Measurements from ENCODE around the gene RAET1G. TPM values are rescaled to one million over a fixed set of nuclear protein-coding genes. Genes with fewer than 3 reads are reported as not detected.
A peak's percentile ranks its signal among the peaks of the same experiment; 100 is the strongest.
"Not testable (repeated sequence)": the region's sequence is repeated elsewhere in the genome, so short reads cannot be mapped to it uniquely, and the experiment has no call there.

RAET1G gene
- total RNA-seq, 6 experiments from 2014 or later = 0.64 to 1.1 (median 0.83) TPM

- peaks cover 6% of the 10 kb centered on the region for H3K27me3 Mint-ChIP-seq (ENCODE audit: insufficient read depth)
- H3K4me1 Mint-ChIP-seq (ENCODE audit: low read depth) = peaks cover 38% of the 10 kb centered on the region
Measured at GRCh38 chr6:149940672-149940982, 17.7 kb upstream of the RAET1G start.

DNA sequence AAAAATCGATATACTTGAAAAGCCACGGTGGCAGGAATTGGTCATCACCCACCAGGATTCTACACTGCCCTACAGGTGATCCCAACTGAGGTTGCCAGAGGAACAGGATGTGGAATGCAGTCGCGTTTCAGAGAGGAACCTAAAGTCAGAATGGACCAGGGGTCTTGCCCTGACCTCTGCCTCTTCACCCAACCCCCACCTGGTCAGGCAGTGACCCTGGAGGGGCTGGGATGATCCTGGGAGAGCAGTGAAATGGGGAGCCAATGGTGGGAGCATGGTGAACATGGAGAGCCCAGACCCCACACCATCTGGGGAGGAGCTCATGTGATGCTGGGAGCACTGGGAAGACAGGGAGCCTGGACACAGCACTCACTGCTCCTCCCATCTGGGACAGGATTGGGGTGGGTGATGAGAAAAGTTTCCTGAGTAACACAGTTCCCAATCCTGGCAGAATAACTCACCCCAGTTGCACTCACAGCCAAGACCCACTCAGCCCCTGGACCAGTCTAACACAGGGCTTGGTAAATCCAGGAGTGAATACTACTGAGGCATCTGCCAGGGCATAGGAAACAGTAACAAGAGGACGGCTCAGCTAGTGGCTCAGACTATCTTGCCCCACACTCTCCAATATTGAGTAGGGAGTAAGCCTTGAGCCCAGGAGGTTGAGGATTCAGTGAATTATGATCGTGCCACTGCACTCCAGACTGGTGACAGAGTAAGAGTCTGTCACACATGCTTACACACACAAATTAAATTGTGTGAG, 17.2 kb upstream of the RAET1G start:
- Mint-ChIP-seq H3K9me3 (no peaks in the 10 kb centered on the region), H3K4me3 (peak overlapping the region; percentile 21; the same call in 1 of the 2 replicates), H3K27me3 (ENCODE audit: insufficient read depth) (peaks cover 10% of the 10 kb centered on the region), H3K27ac (peak overlapping the region; percentile 23; the same call in 1 of the 2 replicates), H3K36me3 (ENCODE audit: low read depth) (no peaks in the 10 kb centered on the region), H3K4me1 (ENCODE audit: low read depth) (peaks cover 43% of the 10 kb centered on the region)
- no peak for DNase-seq
- TF ChIP-seq, protein P1, sequence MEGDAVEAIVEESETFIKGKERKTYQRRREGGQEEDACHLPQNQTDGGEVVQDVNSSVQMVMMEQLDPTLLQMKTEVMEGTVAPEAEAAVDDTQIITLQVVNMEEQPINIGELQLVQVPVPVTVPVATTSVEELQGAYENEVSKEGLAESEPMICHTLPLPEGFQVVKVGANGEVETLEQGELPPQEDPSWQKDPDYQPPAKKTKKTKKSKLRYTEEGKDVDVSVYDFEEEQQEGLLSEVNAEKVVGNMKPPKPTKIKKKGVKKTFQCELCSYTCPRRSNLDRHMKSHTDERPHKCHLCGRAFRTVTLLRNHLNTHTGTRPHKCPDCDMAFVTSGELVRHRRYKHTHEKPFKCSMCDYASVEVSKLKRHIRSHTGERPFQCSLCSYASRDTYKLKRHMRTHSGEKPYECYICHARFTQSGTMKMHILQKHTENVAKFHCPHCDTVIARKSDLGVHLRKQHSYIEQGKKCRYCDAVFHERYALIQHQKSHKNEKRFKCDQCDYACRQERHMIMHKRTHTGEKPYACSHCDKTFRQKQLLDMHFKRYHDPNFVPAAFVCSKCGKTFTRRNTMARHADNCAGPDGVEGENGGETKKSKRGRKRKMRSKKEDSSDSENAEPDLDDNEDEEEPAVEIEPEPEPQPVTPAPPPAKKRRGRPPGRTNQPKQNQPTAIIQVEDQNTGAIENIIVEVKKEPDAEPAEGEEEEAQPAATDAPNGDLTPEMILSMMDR (IDR thresholded peaks at IDR 0.05) = no peak

More at GRCh38 chr6:149940672-149940982, 17.7 kb upstream of the RAET1G start:
- H3K27ac Mint-ChIP-seq = peak overlapping the region; percentile 23; the same call in 1 of the 2 replicates
- DNase-seq = no peak
- peak overlapping the region; percentile 21; the same call in 1 of the 2 replicates for H3K4me3 Mint-ChIP-seq
- H3K36me3 Mint-ChIP-seq (ENCODE audit: low read depth) = no peaks in the 10 kb centered on the region
- TF ChIP-seq, protein P1 (IDR thresholded peaks at IDR 0.05) = no peak
- H3K9me3 Mint-ChIP-seq = no peaks in the 10 kb centered on the region

DNA sequence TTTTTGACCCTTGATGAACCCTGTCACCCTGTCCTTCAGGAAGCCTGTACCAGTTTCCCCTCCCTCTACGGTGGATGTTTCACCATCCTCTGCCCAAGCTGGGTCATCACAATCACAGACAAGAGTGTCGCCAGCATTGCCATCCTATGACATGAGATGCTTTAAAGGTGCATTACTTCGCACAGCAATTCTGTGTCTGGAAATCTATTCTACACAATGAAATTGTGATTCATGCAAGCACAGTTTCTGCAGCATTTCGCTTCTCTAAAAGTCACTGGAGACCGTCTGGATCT, 16.4 kb upstream of the RAET1G start:
- H3K27me3 Mint-ChIP-seq (ENCODE audit: insufficient read depth) = peaks cover 12% of the 10 kb centered on the region
- H3K9me3 Mint-ChIP-seq = no peaks in the 10 kb centered on the region
- TF ChIP-seq, protein P1 (IDR thresholded peaks at IDR 0.05) = no peak
- H3K27ac Mint-ChIP-seq = peak overlapping the region; percentile 15; the same call in 1 of the 2 replicates
- peak overlapping the region; percentile 90 for H3K4me3 Mint-ChIP-seq
- H3K4me1 Mint-ChIP-seq (ENCODE audit: low read depth) = peaks cover 45% of the 10 kb centered on the region
- DNase-seq = no peak
- no peaks in the 10 kb centered on the region for H3K36me3 Mint-ChIP-seq (ENCODE audit: low read depth)

DNA sequence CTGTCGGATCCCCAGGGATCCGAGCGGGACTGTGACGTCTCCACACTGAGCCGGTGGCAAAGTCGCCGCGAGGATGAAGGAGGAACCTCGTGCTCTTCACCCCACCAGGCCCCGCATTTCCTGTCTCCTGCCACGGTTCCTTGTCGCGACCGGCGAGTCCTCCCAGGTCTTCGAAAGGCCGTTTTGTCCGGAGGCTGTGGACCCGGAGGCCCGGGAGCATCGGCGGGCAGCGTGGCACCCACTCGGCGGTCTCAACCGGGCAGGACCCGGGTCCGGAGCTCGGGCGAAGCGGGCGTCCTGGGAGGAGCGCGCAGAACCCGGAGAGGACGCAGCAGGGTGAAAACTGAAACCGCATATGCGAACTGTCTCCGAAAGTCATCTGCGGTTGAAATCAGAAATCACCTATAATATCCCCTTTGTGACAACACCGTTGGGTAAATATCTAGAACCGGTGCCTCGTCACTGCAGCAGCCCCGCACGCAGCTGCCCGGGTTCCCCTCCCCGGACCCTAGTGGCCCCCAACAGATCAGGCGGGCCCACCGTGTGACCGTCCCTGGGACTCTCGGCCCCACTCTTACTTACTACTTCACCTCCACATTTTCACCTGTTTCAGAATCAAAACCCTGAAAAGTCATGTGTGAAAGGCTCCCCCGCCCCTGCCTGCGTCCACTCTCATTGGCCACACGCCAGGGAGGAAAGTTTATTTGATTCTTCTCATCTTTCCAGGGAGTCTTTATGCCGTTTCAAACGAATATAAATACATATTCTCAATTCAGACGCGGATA, 15.8 kb upstream of the RAET1G start:
- Mint-ChIP-seq H3K27me3 (ENCODE audit: insufficient read depth) (peaks cover 12% of the 10 kb centered on the region), H3K4me1 (ENCODE audit: low read depth) (peaks cover 45% of the 10 kb centered on the region), H3K9me3 (no peaks in the 10 kb centered on the region), H3K4me3 (peak overlapping the region; percentile 90), H3K36me3 (ENCODE audit: low read depth) (no peaks in the 10 kb centered on the region), H3K27ac (peak overlapping the region; percentile 80)
- no peak for DNase-seq
- TF ChIP-seq, protein P1 (IDR thresholded peaks at IDR 0.05) = no peak

DNA sequence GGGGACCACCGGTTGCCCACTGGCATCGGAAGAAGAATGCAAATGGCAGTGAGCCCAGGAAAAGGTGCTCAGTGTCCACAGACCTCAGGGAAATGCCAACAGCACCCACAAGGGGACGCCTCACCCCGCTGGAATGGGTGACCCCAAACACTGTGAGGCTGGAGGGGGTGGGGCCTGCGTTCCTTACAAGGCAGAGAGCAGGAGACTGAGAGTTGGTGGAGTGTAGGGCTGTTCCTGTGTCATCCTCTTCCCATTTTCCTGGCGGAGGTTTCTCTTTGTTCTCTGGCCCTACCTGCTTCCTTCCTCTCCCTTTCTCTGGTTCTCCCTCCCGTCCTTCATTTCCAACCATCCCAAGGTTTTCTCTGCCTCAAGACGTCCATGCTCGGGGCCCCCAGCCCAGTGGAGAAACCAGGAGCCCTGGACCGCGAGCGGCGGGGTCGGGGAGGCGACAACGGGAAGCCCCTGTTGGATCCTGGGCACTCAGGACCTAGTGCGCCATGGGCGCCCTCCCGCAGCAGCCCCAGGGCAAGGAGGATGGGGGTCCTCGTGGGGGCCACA, 15.2 kb upstream of the RAET1G start:
- DNase-seq; H3K9me3 Mint-ChIP-seq; H3K36me3 Mint-ChIP-seq (ENCODE audit: low read depth): not testable (repeated sequence)
- H3K4me3 Mint-ChIP-seq = peak overlapping the region; percentile 90
- peaks cover 12% of the 10 kb centered on the region for H3K27me3 Mint-ChIP-seq (ENCODE audit: insufficient read depth)
- H3K4me1 Mint-ChIP-seq (ENCODE audit: low read depth) = peaks cover 49% of the 10 kb centered on the region
- peak overlapping the region; percentile 80 for H3K27ac Mint-ChIP-seq
- TF ChIP-seq, protein P1 (IDR thresholded peaks at IDR 0.05) = peak; percentile 42

Data from HFFc6 (cell line).